HG03457 (cell line): ENCODE data around the gene ACAA2.

ENCODE experiments used
- ATAC-seq: cut with Tn5 transposase; IDR thresholded peaks from one replicate; pipeline ENCODE4 v1.9.1; 2021; ENCODE audit warnings: moderate number of reproducible peaks; ENCODE audit not compliant: unreplicated experiment

Gene ACAA2, protein sequence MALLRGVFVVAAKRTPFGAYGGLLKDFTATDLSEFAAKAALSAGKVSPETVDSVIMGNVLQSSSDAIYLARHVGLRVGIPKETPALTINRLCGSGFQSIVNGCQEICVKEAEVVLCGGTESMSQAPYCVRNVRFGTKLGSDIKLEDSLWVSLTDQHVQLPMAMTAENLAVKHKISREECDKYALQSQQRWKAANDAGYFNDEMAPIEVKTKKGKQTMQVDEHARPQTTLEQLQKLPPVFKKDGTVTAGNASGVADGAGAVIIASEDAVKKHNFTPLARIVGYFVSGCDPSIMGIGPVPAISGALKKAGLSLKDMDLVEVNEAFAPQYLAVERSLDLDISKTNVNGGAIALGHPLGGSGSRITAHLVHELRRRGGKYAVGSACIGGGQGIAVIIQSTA

DNA sequence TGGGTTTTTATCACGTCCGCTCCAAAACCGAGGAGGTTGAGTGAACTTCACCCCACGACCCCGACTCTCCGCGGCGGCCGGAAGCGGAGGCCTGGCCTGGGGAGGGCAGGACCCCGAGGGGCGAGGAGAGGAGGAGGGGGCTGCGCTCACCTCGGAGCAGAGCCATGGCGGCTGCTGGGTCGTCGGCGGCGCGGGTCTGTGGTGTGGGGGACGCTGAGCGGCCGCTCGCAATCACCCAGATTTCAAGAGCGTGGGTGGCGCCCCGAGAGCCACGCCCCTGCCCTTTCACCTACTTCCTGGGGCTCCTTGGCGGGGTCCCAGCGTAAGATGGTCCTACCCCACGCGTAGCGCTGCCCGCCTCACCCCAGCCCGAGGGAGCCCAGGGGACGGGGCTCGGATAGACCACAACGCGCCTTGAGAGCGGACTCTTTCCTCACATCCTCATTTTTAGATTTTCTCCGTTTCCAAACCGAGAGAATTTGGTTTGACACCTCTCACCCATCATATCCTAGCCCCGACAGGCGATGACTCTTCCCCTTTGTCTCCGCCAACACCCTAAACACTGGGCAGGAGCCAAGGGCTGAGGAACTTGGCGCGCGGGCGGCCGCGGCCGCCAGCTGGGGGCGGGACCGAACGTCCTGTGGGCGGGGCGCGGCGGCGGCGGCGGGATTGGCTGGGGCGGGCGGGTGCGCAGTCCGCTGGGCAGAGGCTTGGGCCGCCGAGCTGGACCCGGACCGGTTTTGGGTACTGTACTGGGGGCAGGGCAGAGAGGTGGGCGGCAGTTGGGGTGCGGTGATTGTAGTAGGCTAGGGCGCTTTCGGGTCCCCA lies at the start of gene ACAA2:
Gene ACAA2 (minus strand): TSS at position 215 of the 828 bp plus-strand sequence. CDS start 49 bp downstream, at position 166.
- peak; percentile 63 for ATAC-seq

DNA sequence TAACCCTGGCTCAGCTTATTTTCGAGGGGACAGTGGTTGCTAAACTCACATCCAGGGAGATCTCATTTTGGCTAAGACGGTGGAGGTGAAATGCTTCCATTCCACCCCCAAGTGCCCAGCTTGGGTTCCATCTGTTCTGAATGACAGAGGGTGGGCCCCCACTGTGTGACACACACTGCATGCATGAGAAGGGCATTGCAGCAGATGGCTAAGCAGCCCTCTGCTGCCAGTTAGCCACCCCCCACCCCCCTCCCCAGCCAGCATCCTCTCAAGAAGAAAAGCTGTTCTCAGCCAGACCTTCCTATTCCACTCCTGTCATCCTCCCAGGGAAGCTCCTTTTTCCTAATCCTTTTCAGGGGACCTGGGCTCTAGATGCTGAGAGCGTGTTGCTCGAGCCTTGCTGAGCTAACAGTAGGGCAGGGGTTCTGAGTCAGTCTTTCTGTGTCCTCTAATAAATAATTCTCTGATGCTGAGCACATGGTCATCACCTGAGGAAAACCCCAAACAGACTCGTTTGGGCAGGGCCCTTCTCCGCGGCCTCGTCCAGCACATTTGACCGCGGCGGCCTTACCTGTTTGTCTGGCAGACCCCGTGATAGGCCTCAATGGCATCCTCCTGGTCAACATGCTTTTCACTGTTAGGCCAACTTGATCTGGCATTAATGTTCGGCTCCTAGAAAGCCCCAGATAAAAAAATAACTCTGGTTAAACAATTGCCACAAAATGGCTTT lies 49.5 kb upstream of the ACAA2 start:
- ATAC-seq: no peak

DNA sequence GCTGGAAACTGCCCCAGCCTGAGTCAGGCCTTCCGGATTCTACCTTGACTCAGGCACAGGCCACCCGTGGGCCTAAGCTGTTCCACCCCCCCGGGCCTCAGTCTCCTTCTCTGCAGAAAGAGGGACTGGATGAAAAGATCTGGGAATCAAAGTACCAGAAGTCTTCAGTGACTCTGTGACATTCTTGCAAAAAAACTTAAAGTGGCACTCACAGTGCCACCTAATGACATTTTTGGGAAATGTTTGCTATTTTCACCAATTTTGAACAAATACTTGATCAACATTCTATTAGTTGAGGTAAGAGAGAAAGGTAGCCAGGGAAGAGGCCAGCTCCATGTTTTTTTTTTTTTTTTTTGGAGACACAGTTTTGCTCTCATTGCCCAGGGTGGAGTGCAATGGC lies 48.3 kb upstream of the ACAA2 start:
- ATAC-seq: no peak

DNA sequence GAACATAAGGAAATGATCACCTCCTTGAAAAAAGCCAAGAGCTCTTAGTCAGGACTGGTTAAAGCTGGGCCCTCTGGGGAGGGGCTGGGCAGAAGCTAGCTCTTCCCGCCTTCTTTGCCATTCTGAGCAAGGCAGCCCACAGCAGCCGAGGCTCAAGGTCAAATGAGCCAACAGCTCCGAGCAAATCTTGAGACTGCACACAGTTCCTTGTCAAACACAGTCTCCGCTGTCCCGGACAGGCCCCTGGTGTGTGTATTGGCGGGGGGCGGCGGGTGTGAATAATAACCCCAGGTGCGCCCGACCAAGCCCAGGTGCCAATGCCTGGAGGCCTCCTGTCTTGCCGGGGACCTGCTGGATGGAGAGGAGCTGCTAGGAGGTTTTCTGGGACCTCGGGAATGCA lies 46.4 kb upstream of the ACAA2 start:
- ATAC-seq: no peak

DNA sequence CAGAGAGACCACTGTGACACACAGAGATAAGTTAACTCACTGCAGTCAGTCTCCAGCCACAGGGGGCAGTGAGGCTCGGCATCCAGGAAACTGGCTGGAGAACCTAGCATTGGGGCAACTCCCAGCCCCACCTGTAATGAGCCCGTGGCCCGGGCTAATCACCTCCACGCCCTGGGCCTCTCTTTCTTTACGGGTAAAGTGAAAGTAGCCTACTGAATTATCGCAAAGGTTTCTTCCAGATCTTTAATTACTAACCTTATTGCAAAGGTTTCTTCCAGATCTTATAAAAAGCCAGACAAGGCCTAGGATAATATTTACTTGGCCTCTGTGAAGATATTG lies 45.7 kb upstream of the ACAA2 start:
- no peak for ATAC-seq

DNA sequence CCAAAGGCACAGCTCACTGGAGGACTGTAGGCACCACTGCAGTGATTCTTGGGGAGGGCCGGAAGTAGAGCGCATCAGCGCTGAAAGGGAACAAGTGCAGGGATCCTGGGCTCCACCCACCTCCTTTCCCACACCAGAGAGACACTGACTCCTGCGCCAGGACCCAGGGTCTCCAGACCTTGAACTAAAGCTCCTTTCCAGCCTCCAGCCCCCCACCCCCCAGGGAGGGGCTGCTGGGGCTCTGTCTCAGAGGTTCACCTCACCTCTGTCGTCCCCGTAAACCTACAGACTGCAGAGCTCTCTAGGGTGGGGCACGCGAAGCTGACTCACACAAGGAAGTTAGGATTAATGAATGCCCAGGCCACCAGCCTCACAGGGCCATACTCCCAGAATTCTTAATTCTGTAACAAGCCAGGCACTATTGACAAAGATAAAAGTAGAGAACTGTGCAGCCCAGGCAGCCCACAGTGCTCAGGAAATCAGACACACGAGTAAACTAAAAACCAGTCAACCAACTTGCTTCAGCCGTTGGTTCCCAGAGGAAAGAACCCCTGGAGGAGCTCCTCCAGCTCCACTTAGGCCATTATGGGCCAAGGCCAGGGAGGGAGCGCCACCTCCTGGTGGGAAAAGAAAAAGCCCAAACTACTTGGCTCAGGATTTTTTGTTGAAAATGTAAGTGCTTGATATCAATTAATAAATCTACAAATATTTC lies 45.1 kb upstream of the ACAA2 start:
- no peak for ATAC-seq

DNA sequence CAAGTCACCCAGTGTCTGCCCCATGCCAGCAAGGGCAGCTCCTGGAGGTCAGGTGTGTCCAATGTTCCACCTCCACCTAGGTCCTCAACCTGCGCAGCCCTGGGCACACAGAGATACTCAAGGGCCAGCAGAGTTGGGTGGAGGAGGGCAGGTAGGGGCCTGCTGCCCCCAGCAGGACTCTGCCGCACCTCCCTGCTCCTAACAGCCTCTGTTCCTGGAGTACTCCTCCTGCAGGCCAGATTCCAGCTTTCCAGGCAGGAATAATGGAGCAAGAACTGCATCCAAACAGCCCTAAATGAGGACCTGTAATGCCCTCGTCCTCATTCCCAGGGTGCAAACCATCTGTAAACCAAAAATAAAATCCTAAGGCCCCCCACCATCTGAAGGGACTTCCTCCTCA lies 44.4 kb upstream of the ACAA2 start:
- ATAC-seq: no peak

DNA sequence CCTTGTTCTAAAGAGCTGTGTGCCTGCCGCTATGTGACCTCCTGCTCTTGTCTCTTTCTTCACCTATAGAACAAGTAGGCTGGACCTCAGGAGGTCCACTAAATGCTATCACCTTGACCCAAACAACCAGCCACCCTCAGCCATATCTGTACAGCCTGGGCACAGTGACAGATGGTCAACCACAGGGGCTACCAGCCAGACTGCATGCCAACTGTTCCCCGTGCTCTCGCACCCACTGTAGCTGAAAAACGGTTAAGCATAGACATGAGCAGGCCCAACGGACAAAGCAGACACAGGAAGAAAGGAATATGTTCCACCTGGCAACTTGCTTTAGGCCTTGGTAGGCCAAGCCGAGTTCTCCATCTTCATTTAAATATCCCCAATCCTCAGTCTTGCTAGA lies 43.2 kb upstream of the ACAA2 start:
- ATAC-seq: no peak

DNA sequence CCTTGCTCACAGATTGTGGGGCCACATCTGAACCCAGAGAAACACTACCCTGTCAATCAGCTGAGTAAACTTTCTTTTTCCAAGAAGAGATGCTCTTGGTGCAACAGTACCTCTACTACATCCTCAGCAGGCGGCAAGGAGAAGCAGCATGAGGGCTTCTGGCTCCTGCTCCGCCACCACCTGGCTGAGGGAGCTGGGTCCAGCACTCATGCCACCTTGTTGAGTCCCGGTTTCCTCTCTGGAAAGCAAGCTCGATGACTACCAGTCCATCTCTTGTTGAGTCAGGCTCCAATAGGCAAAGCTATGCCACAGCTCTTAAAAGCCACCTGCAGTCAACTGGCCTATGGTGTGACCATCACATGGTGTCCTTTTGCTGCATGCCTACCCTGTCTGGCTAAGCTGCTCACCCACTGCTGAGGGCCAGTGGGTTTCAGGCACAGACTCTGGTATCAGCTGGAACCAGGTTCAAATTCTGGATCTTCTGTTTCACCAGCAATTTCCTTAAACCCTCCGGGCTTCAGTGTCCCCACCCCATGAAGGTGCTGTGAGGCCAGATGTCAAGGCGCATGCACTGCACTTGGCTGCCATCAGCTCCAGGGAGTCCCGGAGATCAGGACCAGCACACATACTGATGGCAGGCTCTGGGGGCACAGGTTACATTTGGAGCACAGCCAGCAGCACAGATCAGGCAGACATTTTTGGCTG lies 42.5 kb upstream of the ACAA2 start:
- no peak for ATAC-seq

DNA sequence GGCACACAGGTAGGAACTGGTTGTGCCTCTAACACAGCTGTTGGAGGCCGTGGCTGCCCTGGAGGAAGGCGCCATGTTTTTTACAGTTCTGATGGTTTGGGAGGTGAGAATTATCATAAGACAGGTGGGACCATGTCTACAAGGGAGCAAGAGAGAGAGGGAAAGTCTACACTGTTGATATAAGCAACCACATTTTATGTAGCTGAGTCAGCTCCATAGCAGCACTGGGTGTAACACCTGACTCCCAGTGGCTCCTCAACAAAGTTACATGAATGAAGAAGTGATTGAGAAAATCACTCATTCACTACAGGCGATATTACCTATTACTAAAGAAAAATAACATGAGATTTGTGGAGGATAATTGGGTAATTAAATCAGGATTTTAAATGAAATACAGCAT lies 41.3 kb upstream of the ACAA2 start:
- no peak for ATAC-seq

DNA sequence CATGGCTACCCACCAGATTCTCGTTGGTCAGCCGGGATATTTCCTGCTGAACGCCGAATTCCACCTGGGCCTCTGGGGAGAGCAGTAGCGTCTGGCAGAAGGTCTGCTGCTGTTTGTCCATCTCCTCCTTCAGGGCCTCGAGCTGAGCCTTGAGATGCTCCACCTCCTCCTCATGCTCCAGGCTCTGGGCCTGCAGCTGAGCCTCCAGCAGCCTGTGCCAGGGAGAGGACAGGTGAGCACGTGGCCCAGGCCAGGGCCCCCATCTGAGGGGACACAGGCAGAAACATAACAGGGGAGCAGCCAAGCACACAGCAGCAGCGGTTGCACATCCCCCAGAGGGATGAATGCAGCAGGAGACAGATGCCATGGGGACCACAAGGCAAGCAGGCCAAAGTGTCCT lies 40.1 kb upstream of the ACAA2 start:
- ATAC-seq: no peak

DNA sequence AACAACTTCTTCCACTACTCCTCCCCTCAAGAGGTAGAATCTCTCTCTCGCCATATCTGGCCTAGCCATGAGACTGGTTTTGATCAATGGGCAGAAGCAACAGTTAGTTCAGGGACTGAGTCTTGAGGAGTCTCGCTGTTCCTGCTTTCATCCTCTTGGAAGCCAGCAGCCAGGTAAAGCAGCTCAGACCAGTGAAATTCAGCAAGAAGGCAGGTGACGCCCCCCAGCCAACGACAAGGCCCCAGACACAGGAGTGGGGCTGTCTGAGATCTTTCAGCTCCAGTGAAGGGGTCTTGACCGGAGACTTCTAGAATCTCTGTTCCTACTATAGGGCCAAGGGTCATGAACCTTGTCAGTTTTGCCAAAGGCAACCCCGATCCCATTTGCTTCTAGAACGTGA lies 39.7 kb upstream of the ACAA2 start:
- ATAC-seq: no peak

DNA sequence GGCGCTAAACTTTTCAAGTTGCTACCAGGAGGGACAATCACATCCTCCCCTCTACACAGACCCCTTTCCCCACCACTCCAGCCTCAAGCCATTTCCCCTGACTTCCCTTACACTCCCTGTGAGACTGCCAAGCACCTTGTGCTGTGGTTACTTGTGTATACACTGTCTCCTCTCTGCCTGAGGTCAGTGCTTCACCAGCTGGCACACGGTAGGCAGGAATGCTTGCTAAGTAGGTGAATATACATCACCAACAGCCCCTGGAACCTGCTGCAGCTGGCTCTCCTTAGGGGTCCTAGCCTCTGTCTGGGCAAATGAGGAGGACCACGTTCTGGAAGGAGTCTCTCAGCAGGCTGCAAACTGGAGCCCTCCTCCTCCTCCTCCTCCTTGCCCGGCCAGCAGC lies 38.3 kb upstream of the ACAA2 start:
- no peak for ATAC-seq

DNA sequence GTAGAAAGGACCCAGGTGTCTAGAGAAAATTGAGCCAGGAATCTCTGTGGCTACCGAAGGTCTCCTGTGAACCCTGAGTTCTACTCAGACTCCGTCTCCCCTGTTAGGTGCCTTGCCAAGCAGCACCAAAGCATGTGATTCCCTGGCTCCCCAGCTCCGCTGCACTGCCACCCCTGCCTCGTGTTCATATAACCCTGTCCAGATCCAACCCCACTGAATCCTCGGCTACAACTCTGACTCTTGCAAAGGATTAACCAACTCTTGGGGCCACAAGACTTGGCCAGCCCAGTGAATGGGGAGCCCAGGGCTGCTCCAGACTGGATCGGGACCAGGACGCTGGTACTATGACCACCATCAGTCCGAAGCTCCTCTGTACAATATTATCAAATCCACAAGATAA lies 37.3 kb upstream of the ACAA2 start:
- no peak for ATAC-seq

DNA sequence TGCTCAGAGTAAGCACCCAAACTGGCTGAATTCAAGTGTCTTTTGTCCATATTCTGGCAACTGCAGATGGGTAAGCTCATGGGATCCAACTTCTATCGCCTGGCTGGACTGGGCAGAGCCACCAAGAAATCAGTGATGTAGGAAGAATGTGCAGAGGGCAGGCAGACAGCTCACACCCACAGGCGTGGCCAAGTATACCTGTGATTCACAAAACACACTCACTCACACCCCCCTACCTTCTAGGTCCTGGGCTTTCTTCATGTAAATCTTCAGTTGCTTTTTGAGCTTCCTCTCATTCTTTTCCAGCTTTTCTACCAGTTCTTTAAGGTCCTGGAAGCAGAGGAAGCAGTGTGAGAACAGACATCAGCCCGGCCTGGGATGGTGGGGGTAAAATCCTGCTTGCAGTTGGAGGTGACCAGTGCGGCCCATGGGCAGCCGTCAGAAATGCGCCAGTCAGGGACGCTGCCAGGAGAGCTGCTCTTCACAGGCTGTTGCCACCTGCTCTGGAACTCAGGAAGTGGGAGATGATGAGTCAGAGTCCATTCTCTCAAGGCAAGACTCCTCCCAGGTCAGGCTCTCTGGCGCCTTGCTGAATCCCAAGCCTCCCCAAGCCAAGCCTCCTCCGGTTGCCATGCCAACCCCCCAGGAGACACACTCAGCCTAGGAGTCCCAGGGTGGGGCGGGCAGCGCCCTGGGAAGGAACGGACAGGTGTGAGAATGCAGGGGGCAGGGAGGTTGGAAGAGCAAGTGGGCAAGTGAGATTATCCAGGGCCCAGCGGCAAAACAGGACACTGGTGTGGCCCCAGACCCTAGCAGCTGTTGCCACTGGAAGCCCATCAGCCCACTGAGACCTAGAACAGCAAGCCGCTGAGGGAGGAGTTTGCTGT lies 36.2 kb upstream of the ACAA2 start:
- no peak for ATAC-seq

DNA sequence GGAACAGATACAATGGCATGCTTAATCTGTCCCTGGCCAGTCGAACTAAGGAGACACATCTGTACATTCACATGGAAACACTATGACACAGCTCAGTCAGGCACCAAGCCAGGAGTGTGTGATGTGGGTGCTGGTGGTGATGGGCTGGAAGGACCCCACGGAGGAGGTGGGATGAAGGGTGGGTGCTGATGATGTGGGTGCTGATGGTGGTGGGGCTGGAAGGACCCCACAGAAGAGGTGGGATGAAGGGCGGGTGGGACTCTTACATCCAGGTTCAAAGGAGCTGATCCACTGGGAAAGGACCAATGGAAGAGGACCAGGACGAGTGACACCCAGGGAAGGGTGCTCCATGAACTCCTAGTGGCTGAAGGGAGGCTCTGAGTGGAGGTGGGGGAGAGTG lies 34.8 kb upstream of the ACAA2 start:
- ATAC-seq: no peak

DNA sequence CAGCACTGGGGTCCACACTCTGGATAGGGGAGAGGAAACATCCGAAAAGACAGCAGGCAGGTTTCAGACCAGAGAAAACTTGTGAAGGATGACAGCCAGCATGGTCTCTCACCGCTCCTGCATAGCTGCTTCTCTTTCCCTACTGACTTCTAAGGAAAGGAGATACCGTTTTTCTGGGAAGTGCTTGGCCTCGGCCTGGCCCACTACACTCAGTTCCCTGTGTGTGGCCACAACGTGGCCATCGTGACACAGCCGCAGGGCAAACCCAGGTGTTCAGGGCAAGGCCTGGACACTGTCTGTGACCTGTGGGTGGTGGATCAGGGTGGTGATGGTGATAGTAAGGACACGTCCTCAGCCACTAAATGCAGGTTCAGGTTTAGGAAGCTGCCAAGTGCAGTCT lies 34.2 kb upstream of the ACAA2 start:
- ATAC-seq: no peak

DNA sequence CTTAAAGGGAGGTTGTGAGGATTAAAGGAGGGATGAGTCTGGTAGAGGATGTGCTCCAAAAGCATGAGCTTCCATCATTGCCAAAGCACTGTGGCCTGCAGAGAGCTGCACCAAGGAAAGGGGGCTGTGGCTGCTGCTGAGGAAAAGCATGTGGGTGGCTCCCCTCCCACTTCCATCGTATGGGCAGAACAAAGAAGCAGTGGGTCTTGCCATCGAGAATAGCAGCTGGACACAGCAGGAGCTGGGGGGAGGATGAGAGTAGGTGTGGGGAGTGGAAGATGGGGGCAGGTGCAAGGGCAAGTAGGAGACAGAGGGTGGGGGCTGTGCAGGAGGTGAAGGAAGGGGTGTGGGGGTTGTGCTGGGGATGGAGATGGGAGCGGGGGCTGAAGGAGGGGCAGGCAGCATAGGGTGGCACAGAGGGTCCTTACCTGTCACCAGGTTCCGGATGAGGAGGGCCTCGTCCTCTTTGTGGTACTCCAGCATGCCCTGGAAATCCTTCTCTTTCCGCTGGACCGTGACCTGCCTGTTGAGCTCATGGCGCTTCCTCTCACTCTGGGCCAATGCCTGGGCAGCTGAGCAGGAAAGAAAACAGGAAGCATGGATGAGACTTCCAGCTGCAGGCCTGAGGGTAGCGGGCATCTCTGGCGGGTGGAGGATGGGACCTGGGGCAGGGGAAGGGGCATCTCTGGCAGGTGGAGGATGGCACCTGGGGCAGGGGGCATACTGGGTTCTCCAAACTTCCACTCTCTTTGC lies 33.6 kb upstream of the ACAA2 start:
- ATAC-seq: no peak

DNA sequence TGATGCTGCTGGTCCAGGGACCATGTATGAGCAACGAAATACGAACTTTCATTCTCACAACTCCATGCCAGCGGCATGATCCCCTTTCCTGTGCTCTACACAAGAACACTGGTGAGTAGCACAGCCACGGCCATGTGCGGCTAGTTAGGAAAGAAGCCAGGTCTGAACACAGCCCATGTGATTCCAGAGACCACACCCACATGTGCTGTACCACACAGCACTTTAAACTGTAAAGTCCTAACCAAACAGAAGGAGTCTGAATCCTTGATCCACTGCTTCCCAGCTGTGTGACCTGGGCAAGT lies 33.0 kb upstream of the ACAA2 start:
- no peak for ATAC-seq
